Measurements from ENCODE around the gene ACOT8.
A peak's percentile ranks its signal among the peaks of the same experiment; 100 is the strongest.
"Not testable (repeated sequence)": the region's sequence is repeated elsewhere in the genome, so short reads cannot be mapped to it uniquely, and the experiment has no call there.

Gene ACOT8

DNA sequence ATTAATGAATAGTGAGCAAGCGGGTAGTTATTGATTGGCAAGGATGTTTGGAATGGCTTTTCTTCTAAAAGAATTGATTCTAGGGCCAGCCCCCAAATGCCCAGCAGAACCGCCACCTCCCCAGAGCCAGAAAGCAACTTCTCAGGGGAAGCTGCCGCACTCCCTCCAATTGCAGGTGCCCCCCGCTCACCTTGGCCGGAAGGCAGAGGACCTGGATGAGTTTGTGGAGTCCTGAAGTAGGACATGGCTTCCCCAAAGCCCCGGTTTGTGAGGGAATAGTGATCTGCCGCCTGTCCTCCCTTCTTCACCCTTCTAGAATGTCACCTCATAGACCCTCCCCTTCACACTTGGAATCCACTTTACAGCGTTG, 30.1 kb upstream of the ACOT8 start, which contains the start of gene SPATA25:
SPATA25 (minus strand) TSS at position 277 of the 370 bp plus-strand sequence; CDS start at position 245, 32 bp downstream.
- no peak for DNase-seq

DNA sequence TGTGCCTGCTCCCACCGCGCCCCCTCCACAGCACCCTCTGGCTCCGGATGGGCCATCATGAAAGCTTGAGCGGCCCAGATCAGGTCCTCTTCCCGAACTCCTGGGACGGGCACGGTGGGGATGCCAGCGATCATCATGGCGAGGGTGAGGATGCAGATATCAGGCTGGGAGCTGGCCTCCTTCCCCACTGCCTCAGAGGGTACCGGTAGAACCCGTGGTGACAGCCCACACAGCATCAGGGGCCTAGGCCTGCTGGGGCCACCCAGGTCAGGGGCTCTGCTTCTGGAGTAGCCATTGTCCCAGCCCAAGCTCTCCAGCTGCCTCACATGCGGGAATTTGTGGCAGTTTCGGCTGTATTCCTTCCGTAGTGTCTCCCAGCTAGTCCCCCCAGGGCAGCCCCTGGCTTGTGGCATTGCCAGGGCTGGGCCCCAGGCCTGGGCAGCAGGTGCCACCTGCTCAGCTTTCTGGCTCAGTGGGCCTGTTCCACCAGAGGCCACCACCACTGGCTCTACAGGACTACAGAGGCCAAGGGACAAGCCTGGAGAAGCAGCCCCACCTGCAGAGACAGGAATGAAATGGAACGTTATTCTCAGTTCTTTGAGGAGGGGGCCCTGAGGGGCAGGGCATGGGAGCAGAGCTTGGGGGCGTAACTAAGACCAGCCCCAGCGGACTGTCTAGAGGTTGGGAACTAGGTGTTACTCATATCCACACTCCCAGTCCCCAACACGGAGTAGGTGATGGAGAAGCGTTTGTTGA, 29.6 kb upstream of the ACOT8 start:
- DNase-seq, result no peak

DNA sequence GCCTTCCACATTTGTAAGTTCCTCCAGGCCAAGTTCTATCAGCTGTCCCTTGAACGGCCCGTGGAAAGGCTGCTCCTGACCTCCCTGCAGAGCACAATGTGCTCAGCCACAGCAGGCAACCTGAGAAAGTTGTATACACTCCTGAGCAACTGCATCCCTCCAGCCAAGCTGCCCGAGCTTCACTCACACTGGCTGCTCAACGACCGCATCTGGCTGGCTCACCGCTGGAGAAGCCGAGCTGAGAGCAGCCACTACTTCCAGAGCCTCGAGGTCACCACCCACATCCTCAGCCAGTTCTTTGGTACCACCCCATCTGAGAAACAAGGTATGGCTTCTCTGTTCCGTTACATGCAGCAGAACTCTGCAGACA, 25.9 kb upstream of the ACOT8 start:
- no peak for DNase-seq

DNA sequence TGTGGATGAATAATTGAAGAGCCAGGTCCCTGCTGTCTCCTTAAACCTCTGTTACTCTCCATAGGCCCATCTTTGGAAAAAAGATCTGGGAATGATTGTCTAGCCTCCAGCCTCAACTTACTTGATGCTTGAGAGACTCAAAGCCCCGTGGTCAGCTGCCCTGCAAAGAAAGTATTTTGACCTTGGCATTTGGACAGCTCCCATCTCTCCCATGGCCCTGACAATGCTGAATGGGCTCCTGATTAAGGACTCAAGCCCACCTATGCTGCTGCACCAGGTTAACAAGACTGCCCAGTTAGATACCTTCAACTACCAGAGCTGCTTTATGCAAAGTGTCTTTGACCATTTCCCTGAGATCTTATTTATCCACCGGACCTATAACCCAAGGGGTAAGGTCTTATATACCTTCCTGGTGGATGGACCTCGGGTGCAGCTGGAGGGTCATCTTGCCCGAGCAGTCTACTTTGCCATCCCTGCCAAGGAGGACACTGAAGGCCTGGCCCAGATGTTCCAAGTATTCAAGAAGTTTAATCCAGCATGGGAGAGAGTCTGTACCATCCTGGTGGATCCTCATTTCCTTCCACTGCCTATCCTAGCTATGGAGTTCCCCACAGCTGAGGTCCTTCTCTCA, 25.4 kb upstream of the ACOT8 start:
- DNase-seq, result no peak

DNA sequence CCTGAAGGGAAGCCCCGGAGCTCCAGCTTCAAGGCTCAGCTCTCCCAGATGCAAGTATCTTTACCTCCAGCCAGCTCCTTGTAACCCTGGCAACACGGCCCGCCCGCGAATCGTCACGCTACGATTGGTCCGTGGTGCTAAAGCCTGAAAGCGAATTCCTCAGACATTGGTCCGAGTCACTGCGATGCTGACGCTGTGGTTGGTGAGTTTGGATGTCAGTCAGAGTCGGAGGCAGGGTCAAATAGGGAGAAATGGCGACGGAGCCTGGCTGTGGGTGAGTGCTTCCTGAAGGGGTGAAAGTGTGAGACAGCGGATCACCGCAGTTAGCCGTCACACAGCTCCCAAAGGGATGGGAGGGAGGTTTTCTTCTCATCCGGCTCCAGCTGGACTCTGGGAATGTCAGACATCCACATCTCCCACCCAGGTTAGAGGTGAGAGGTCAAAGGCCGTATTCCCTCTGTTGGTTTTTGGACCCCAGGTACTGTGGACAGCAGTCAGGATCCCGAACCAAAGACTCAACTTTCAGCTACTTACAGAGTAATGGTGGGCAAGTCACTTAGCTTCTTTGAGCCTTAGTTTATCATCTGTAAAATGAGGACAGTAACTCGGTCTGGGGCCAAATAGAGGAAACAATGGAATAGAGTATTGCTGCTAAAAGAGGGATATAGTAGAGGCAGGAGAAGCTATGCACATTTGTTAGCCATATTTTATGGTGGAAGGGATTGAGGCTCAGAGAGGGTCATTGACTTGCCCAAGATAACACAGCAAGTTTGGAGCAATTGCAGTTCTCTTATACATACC, 24.0 kb upstream of the ACOT8 start, which contains the start of gene ZSWIM1:
ZSWIM1 (plus strand) TSS at position 240 of the 801 bp plus-strand sequence. CDS start 1,366 bp downstream, outside the sequence.
- DNase-seq, result peak; percentile 99

DNA sequence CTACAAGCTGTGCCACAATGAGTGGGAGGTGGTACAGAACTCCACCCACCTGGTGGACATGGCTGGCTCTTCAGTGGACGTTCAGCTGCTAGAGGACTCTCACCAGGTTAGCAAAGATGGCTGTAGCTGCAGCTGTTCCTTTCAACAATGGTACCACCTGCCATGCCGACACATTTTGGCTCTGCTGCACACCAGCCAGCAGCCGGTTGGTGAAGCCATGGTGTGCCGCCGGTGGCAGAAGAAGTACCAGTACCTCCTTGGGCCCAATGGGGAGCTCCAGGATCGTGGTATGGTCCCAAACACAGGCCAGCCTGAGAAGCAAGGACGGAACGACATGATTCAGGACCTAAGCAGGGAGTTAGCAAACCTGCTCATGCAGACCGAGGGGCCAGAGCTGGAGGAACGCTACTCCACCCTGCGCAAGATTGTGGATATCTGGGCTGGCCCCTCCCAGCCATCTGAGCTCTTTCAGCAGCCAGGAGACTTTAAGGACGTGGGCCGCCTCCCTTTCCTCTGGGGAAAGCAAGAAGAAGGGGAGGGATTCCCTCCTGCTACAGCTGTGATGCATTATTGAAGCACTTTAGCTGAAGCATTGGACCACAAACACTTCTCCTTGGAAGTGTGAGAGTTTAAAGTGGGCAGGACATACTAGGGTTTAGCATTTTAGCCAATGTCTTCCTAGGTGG, 21.0 kb upstream of the ACOT8 start:
- DNase-seq, result no peak

DNA sequence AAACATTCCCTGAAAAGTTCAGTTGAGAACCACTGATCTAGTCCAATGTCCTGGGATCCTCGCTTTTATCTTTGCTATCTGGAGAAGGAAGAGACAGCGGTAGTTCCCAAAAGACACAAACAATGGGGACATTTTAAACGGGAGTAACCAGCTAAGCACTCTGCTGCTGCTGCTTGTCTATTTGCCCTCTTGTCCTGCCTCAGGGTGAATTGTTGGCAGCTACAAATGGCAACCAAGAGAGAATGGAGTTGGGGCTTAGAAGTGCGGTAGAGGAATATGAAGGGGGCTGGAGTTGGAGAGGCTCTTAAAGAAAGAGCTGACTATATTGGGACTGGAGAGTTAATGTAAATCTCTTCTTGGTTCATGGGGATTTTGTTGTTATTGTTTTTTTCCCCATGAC, 17.4 kb upstream of the ACOT8 start:
- no peak for DNase-seq

DNA sequence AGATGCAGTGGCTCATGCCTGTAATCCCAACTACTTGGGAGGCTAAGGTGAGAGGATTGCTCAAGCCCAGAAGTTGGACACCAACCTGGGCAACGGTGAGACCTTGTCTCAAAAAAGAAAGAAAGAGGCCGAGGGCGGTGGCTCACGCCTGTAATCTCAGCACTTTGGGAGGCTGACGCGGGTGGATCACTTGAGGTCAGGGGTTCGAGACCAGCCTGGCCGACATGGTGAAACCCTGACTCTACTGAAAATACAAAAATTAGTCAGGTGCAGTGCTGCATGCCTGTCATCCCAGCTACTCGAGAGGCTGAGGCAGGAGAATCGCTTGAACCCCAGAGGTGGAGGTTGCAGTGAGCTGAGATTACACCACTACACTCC, 16.9 kb upstream of the ACOT8 start:
- not testable (repeated sequence) for DNase-seq

DNA sequence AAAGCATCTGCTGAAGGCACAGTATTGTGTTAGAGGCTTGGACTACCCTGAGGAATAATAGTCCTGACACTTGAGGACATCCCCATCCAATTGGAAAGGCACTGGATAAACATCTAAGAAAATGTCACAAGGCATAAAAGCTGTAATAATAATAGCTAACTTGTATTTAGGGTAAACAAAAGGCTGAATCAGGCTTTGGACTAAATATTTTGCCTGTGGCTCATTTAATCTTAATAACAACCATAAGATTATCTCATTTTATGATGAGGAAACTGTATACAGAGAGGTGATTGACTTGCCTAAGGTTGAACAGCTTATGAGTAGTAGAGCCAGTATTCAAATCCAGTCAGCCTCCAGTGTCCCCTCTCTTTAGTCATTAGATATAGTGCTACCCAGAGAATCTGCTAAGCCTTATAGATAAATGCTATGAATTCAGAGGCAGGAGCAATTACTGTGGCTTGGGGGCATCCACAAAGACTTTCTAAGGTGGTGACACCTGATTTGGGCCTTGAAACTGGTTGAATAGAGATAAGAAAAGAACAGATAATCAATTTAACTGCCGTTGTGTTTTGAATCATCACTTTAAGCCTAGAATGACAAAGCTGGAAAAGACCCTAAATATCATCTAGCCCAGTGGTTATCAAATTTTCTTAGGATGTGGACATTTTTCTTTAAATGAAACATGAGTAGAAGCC, 16.4 kb upstream of the ACOT8 start:
- DNase-seq, result no peak

DNA sequence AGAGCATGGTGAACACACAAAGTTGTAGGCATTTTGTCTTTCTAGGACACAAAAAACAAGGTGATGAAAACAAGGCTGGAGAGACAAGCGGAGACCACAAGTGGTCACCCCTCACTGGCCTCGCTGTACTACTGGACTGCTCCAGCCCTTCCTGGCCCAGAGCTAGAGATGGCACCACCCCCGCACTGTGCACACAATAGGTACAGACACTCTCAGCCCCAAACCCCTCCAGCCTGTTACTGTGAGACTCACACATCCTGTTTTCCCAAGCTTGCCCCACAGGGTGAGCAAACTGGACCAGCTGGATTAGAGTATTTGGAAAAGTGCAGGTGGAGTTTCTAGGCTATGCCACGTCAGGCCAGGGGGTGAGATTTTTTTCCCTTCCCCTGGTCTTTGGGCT, 15.4 kb upstream of the ACOT8 start:
- no peak for DNase-seq

DNA sequence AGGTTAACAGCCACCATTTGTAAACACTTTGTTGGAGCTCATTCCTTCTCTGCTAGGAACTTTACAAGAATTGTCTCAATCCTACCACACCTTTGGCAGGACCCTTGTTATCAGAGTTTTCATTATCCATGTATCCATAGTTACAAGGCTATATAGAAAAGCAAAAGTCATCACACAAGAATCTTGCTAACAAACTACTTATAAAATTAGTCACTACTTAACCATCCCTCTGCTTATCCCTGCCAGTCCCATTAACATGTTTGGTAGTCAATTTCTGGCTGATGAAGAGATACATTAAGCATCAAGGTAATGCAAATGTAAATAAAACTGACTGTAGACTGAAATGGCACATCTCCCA, 10.6 kb upstream of the ACOT8 start:
- DNase-seq, result peak; percentile 70

DNA sequence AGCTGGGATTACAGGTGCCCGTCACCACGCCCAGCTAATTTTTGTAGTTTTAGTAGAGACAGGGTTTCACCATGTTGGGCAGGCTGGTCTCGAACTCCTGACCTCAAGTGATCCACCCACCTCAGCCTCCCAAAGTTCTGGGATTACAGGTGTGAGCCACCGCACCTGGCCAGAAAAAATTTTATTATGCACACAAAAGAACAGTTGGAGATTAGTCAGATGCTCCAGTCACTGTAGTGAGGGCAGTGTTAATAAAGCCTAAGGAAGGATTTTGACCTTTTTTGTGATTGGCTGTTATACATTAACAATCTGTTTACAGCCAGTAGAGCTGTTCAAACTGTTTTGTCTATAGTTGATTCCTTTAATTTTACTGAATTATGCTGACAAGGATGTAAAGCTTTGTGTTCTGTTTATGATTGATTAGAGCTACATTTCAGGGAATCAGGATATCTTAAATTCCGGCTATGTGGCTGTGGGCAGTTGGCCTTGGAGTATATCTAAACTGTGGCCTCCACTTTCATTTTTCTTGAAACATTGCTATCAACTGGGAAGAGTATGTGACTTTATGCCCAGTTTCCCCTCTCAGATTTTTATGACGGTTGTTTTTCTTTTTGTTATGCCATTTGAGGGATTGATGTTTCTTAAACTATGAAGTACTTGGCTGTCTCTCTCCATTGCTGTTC, 10.1 kb upstream of the ACOT8 start:
- no peak for DNase-seq

DNA sequence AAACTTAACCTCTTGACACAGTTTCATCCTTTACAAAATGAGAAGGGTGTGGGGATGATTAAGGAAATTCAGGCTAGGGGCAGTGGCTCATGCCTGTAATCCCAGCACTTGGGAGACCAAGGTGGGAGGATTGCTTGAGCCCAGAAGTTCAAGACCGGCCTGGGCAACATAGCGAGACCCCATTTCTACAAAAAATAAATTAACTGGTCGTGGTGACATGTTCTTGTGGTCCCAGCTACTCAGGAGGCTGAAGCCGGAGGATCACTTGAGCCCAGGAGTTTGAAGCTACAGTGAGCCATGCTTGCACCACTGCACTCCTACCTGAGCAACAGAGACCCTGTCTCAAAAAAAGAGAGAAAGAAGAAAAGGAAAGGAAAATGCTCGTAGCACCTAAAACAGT, 9.3 kb upstream of the ACOT8 start:
- no peak for DNase-seq

DNA sequence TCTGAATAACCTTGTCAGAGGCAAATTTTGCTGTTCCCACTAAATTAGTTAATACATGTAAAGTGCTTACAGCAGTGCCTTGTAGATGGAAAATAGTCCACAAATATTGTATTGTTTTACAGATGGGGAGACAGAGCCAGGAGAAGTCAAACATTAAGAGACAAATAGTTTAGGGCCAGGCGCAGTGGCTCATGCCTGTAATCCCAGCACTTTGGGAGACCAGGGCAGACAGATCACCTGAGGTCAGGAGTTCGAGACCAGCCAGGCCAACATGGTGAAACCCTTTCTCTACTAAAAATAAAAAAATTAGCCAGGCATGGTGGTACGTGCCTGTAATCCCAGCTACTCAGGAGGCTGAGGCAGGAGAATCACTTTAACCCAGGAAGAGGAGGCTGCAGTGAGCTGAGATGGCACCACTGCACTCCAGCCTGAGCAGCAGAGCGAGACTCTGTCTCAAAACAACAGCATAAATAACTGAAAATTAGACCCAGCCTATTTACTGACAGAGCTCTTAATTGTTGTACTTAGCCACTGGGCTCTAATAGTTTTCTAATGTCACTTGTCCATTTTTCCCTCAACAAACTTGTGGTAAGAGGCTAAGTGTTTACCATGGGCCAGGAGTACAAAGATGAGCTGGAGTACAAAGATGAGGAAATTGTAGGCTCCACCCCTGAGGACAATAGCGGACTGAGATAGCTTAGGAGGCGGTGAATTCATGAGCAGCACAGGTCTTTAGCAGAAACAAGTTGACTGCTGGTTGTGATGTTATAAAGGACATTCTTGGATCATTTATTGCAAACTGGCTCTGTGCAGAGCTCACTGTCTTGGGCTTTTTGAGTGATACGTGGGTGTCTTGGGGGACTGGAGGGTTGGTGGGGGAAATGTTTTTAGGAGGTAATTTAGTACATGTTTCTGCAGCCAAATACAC, 6.6 kb upstream of the ACOT8 start:
- no peak for DNase-seq

DNA sequence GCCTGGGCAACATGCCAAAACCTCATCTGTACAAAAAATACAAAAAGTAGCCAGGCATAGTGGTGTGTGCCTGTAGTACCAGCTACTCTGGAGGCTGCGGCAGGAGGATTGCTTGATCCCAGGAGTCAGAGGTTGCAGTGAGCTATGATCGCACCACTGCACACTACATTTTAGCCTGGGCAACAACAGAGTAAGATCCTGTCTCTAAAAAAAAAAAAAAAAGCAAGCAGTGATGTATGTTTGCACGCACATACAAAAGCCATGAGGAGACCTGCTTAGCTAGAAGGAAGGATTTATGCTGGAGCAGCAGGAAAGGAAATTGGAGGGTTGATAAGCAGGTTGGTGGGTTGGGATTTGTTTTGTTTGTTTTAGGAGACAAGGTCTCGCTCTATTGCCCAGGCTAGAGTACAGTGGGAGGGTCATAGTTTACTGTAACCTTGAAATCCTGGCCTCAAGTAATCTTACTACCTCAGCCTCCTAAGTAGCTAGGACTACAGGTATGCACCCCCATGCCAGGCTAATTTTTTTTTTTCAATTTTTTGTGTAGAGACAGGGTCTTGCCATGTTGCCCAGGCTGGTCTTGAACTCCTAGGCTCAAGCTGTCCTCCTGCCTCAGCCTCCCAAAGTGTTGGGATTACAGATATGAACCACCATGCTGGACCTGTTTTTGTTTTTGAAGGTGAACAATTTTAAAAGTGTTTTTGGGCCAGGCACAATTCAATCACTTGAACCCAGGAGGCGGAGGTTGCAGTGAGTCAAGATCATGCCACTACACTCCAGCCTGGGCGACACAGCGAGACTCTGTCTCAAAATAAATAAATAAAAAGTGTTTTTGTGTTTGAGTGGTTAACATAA, 4.3 kb upstream of the ACOT8 start:
- DNase-seq, result no peak

DNA sequence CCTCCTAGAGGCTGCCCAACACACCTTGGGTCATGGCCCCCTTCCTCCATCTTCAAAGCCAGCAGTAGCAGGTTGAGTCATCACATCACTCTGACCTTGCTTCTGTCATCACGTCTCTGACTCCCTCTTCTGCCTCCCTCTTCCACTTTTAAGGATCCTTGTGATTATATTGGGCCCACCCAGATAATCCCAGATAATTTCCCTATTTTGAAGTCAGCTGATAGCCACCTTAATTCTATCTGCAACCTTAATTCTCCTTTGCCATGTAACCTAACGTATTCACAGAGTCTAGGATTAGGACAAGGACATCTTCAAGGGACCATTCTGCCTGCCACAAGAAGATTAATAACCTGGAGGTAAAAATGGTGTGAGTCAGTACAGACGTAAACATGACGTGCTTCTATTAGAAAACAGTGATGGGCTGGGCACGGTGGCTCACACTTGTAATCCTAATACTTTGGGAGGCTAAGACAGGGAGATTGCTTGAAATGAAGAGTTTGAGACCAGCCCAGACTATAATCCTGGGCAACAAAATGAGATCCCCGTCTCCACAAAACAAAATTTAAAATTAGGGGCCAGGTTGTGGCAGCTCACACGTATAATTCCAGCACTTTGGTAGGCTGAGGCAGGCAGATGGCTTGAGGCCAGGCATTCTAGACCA, 3.5 kb upstream of the ACOT8 start:
- DNase-seq, result no peak

DNA sequence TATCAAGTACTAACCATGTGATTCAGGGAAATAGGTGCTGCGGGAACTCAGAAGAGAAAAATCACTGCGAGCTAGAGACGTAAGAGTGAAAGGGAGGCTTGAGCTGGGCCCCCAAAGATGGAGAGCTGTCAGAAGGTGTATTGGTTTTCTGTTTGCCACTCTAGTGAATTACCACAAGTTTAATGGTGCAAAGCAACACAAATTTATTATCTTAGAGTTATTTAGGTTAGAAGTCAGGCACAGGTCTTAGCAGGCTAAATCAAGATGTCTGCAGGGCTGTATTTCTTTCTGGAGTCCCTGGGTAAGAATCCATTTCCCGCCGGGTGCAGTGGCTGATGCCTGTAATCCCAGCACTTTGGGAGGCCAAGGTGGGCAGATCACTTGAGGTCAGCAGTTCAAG, 2.7 kb upstream of the ACOT8 start:
- no peak for DNase-seq

DNA sequence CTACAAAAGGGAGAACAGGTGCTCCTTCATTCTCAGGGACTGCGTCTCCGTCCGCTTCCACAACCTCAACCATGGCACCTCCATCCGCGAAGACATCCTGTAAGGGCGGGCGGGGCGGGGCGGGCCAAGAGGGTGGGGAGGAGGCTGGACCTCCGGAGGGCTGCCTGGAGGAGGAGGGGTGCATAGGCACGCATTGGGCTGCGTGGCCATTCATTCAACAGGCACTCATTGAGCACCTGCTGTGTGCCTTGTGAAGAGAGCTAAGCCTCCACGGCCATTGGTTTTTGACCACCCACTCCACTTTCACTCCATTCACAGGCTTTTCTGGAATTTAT, 657 bp upstream of the ACOT8 start:
- no peak for DNase-seq

DNA sequence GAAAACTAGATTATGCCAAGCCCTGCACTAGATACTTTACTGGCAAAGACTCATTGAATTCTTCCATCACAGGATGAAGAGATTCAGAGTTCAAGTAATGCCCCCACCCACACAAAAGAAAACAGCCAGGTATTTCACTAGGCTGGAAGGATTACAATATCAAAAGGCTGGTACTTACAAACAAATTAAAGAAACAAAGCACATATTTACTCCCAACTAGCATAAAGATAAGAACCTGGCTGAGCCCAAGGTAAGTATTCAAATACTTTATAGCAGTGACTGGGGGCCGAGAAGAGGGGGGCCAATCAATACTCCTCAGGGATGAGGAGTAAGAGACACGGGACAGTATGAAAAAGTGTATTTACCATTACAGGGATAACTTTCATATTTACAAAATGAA, 3.7 kb downstream of the ACOT8 start:
- no peak for DNase-seq

Measured in fibroblast of skin of abdomen (primary cell).